HepG2 (cell line): Measurements from ENCODE around the gene SAP30. TPM values are rescaled to one million over a fixed set of nuclear protein-coding genes. Genes with fewer than 3 reads are reported as not detected.

Experiments
- CEBPZ ChIP-seq: IDR thresholded peaks from 2 replicates; pipeline ENCODE4 v1.6.1; 2012; ENCODE audit warnings: low read length, improper control_type of control experiment
- E2F5 ChIP-seq: sonication (generic); formaldehyde crosslinking; conservative IDR thresholded peaks from 2 replicates; pipeline ENCODE4 v1.4.0; 2020; ENCODE audit warnings: missing genetic modification reagents
- HBP1 ChIP-seq: IDR thresholded peaks from 2 replicates; pipeline ENCODE4 v1.6.1; 2016; ENCODE audit warnings: low read depth, control low read depth
- NFKBIZ ChIP-seq: IDR thresholded peaks from 2 replicates; pipeline ENCODE4 v1.6.1; 2018; ENCODE audit warnings: missing genetic modification reagents, missing compliant biosample characterization
- PBX2 ChIP-seq: IDR thresholded peaks from 2 replicates; pipeline ENCODE4 v1.6.1; 2016; ENCODE audit warnings: control low read depth
- RARG ChIP-seq: sonication (generic); formaldehyde crosslinking; IDR thresholded peaks from 2 replicates; pipeline ENCODE4 v1.4.0; 2020; ENCODE audit warnings: low read depth, mild to moderate bottlenecking, missing genetic modification reagents
- SNAI1 ChIP-seq: sonication (generic); formaldehyde crosslinking; IDR thresholded peaks from 2 replicates; pipeline ENCODE4 v1.5.0; 2020; ENCODE audit warnings: mild to moderate bottlenecking, missing genetic modification reagents, borderline replicate concordance
- SNRNP70 ChIP-seq: fragments of 200-400 bp; formaldehyde crosslinking; IDR thresholded peaks from 2 replicates; pipeline ENCODE4 v1.6.1; 2017; ENCODE audit warnings: mild to moderate bottlenecking, low read depth, low read length, moderate library complexity
- STAG1 ChIP-seq: sonication (generic); formaldehyde crosslinking; IDR thresholded peaks from 2 replicates; pipeline ENCODE4 v1.4.0; 2020; ENCODE audit warnings: missing genetic modification reagents
- TBL1XR1 ChIP-seq: fragments of 150-350 bp; IDR thresholded peaks from 2 replicates; pipeline ENCODE4 v1.6.1; 2014; ENCODE audit warnings: borderline replicate concordance, low read length; ENCODE audit not compliant: partially characterized antibody
- TP53 ChIP-seq: sonication (generic); formaldehyde crosslinking; conservative IDR thresholded peaks from 2 replicates; pipeline ENCODE4 v1.4.0; 2020; ENCODE audit warnings: missing genetic modification reagents
- ZBTB21 ChIP-seq: sonication (generic); formaldehyde crosslinking; IDR thresholded peaks from 2 replicates; pipeline ENCODE4 v1.4.0; 2020; ENCODE audit warnings: missing genetic modification reagents
- ZBTB7B ChIP-seq: sonication (generic); formaldehyde crosslinking; IDR thresholded peaks from 2 replicates; pipeline ENCODE4 v1.4.0; 2020; ENCODE audit warnings: missing genetic modification reagents
- ZFP36L2 ChIP-seq: sonication (generic); formaldehyde crosslinking; IDR thresholded peaks from 2 replicates; pipeline ENCODE4 v1.4.0; 2020; ENCODE audit warnings: missing genetic modification reagents
- ZMYM3 ChIP-seq: sonication (generic); formaldehyde crosslinking; IDR thresholded peaks from 2 replicates; pipeline ENCODE4 v1.5.1; 2020; ENCODE audit warnings: mild to moderate bottlenecking, missing genetic modification reagents
- ZNF160 ChIP-seq: sonication (generic); formaldehyde crosslinking; IDR thresholded peaks from 2 replicates; pipeline ENCODE4 v1.8.0; 2022; ENCODE audit warnings: mild to moderate bottlenecking, inconsistent platforms, missing genetic modification reagents
- ZNF235 ChIP-seq: sonication (generic); formaldehyde crosslinking; IDR thresholded peaks from 2 replicates; pipeline ENCODE4 v1.8.1; 2023; ENCODE audit warnings: mild to moderate bottlenecking, missing genetic modification reagents, borderline replicate concordance
- ZNF382 ChIP-seq: sonication (generic); formaldehyde crosslinking; IDR thresholded peaks from 2 replicates; pipeline ENCODE4 v1.5.0; 2020; ENCODE audit warnings: missing genetic modification reagents, mild to moderate bottlenecking, borderline replicate concordance
- ZNF512 ChIP-seq: sonication (generic); formaldehyde crosslinking; IDR thresholded peaks from 2 replicates; pipeline ENCODE4 v1.4.0; 2020; ENCODE audit warnings: mild to moderate bottlenecking, missing genetic modification reagents
- ZNF709 ChIP-seq: sonication (generic); formaldehyde crosslinking; IDR thresholded peaks from 2 replicates; pipeline ENCODE4 v1.5.0; 2020; ENCODE audit warnings: mild to moderate bottlenecking, missing genetic modification reagents
- ZNF720 ChIP-seq: sonication (generic); formaldehyde crosslinking; IDR thresholded peaks from 2 replicates; pipeline ENCODE4 v1.4.0; 2020; ENCODE audit warnings: missing genetic modification reagents
- ZSCAN9 ChIP-seq: IDR thresholded peaks from 2 replicates; pipeline ENCODE4 v1.6.1; 2016; ENCODE audit warnings: borderline replicate concordance
- polyA plus RNA-seq, 8 experiments: library from polyadenylated mRNA; depleted of rRNA in 3 of 8; stranded (reverse) in 7 of 8; unstranded in 1 of 8; fragments of >200 nt; fragmentation: Illumina TruSeq in 4 of 8; extraction: Trizol in 4 of 8; gene quantifications; 2 replicates each; pipeline versions ENCODE4 v1.2.1 to v1.2.3, GENCODE V29; 2011 to 2016; ENCODE audit warnings: low read depth in 4 of 8, missing spikeins in 1 of 8, mixed read lengths in 1 of 8; ENCODE audit not compliant: insufficient read depth in 1 of 8
- total RNA-seq, 5 experiments: library from RNA; depleted of rRNA; stranded (reverse); fragments of >200 nt; fragmentation: Illumina TruSeq; extraction: Trizol; gene quantifications; 2 replicates each; pipeline ENCODE4 v1.2.3, GENCODE V29; 2016; ENCODE audit warnings: low read depth in 1 of 5

SAP30 gene
- total and polyA plus RNA-seq, 2 of the 13 experiments (the other 11 are each of a cell fraction or from before 2014, with no cell fraction given): 14.2 to 25.1 TPM

GRCh38 chr4:173370477-173371291 is at the start of gene SAP30 (continued):
- TF ChIP-seq SNAI1 (CRISPR knock-in tag) (no peak), HBP1 (CRISPR knock-in tag) (no peak), ZNF512 (no peak), ZBTB21 (CRISPR knock-in tag) (no peak; the same call in 1 of the 2 replicates), TBL1XR1 (peak; percentile 59), TP53 (CRISPR knock-in tag) (0 out of 2 replicates have a peak, but pooled peaks have one; percentile 7), ZNF382 (CRISPR knock-in tag) (no peak), ZNF235 (CRISPR knock-in tag) (peak; percentile 82; the same call in 1 of the 2 replicates), CEBPZ (no peak), PBX2 (CRISPR knock-in tag) (no peak), ZBTB7B (CRISPR knock-in tag) (peak; percentile 49), ZNF720 (CRISPR knock-in tag) (no peak), RARG (CRISPR knock-in tag) (no peak), ZNF709 (no peak), ZSCAN9 (CRISPR knock-in tag) (peak; percentile 76; the same call in 1 of the 2 replicates), ZNF160 (CRISPR knock-in tag) (peak; percentile 65; the same call in 1 of the 2 replicates), STAG1 (CRISPR knock-in tag) (no peak), E2F5 (CRISPR knock-in tag) (no peak), ZMYM3 (CRISPR knock-in tag) (no peak), SNRNP70 (no peak), NFKBIZ (CRISPR knock-in tag) (0 out of 2 replicates have a peak, but pooled peaks have one; percentile 61), ZFP36L2 (CRISPR knock-in tag) (no peak)
